Heart left ventricle (tissue), 16 donors: Measurements from ENCODE around the gene YDJC. TPM values are rescaled to one million over a fixed set of nuclear protein-coding genes. Genes with fewer than 3 reads are reported as not detected.

ENCODE experiments used
- ATAC-seq, 4 donors: fragments of 200-7000 bp; cut with Tn5 transposase; one replicate each; pipeline ENCODE4 v1.9.1; 2020 to 2022; ENCODE audit warnings: moderate library complexity in 4 of 4, mild to moderate bottlenecking in 3 of 4, moderate number of reproducible peaks in 1 of 4
- DNase-seq, 5 donors: peaks; one replicate each; pipeline ENCODE4 v3.0.0-alpha.2; 2020
- H3K27ac ChIP-seq, 12 donors: fragments of 200-600 bp; sonication (generic) in 4 of 12; one replicate each; pipeline versions ENCODE4 v1.5.0 to v1.8.0; 2016 to 2022; ENCODE audit warnings: mild to moderate bottlenecking in 2 of 12
- H3K27me3 ChIP-seq, 9 donors: fragments of 200-600 bp; sonication (generic) in 2 of 9; one replicate each; pipeline versions ENCODE4 v1.5.1 to v1.8.0; 2016 to 2022; ENCODE audit warnings: mild to moderate bottlenecking in 3 of 9
- H3K36me3 ChIP-seq, 9 donors: fragments of 200-600 bp; sonication (generic) in 2 of 9; one replicate each; pipeline versions ENCODE4 v1.5.0 to v1.8.0; 2018 to 2022; ENCODE audit warnings: mild to moderate bottlenecking in 2 of 9
- H3K4me1 ChIP-seq, 12 donors: fragments of 200-600 bp; sonication (generic) in 4 of 12; one replicate each; pipeline versions ENCODE4 v1.5.0 to v1.8.0; 2016 to 2022; ENCODE audit warnings: mild to moderate bottlenecking in 3 of 12
- H3K4me3 ChIP-seq, 12 donors: fragments of 200-600 bp; sonication (generic) in 4 of 12; one replicate each; pipeline versions ENCODE4 v1.5.0 to v1.8.0; 2017 to 2022; ENCODE audit warnings: mild to moderate bottlenecking in 9 of 12, moderate library complexity in 4 of 12
- H3K9me3 ChIP-seq, 12 donors: fragments of 200-600 bp; sonication (generic) in 4 of 12; one replicate each; pipeline versions ENCODE4 v1.5.0 to v1.8.0; 2016 to 2022; ENCODE audit warnings: mild to moderate bottlenecking in 1 of 12
- CTCF ChIP-seq, 12 donors: fragments of 200-600 bp; sonication (generic) in 4 of 12; IDR thresholded peaks; one replicate each; pipeline versions ENCODE4 v1.5.0 to v1.8.0; 2018 to 2022; ENCODE audit warnings: antibody characterized with exemption in 12 of 12, mild to moderate bottlenecking in 5 of 12
- POLR2A ChIP-seq, 2 donors: fragments of 450-650 bp; IDR thresholded peaks; one replicate each; pipeline ENCODE4 v1.6.1; 2017; ENCODE audit warnings: antibody characterized with exemption in 2 of 2, mild to moderate bottlenecking in 2 of 2, moderate library complexity in 2 of 2
- WGBS, 4 donors: extraction: QIAGEN DNeasy Blood & Tissue Kit in 2 of 4; methylation state at CpG; one replicate each; pipeline versions ENCODE4 v1.1.5 to v1.1.7; 2013 to 2018; 5-methylcytosine and 5-hydroxymethylcytosine counted together
- intact Hi-C, 10 donors: fragments of 100-400 bp; cut with DNase I; formaldehyde crosslinking; loops; one replicate each; pipeline versions ENCODE4 v1.11.1 to v1.14.2; 2022
- polyA plus RNA-seq, 2 donors: library from polyadenylated mRNA; stranded (reverse); fragments of 200-250 nt; gene quantifications; one replicate each; pipeline ENCODE4 v1.2.3, GENCODE V29; 2013
- total RNA-seq, 9 donors: library from RNA; depleted of rRNA in 2 of 9; stranded (reverse); fragments of >200 nt in 2 of 9; fragmentation: NEBNext Ultra II Directional in 3 of 9; extraction: Animal tissue kit (Norgen Biotek cat#: 25700) in 3 of 9; gene quantifications; one replicate each; pipeline versions ENCODE4 v1.1.0 to v1.2.4, GENCODE V29; 2016 to 2023
- donor health status: ischemic (EF 13 %, LVEDD 7.1; RV severe dilation, severe dysfunction).
- donor health status: healthy with polysubstance abuse.
- donor health status: DM: no; HTN: yes; CAD: no.
- donor health status: DM: no; HTN: no; CAD: no.
- donor health status: ischemic (EF 25% LVEDD 6.9; RV normal size, moderate dysfunction).
- donor health status: ischemic (EF 25% LVEDD 5.7; RV mildly dilated, moderate dysfunction).
- donor health status: healthy.
- donor health status: DM: yes; HTN: yes; CAD: no.
- donor health status: ischemic (EF 35%, LVEDD 5.7; RV mildly dilated, moderate dysfunction).
- donor health status: nonischemic (EF 11% LVEDD 7.7; RV severe dilation, severe dysfunction).
- donor health status: DM: yes; HTN: yes; CAD: no.
- donor health status: PGD.
- donor health status: ischemic (EF 29% LVEDD 5.4; RV normal size, mild dysfunction).
- donor health status: nonischemic (EF 23%, LVEDD 6.1; RV moderate dilation, normal function).

The YDJC gene
- total and polyA plus RNA-seq, 11 donors, result 3.0 to 19.8 (median 5.5) TPM

- intact Hi-C loops, result loop anchor here in 1 of 10 donors (10.0 kb wide), 1 partner anchor 52 kb away; no protein-coding TSS in a partner anchor
These were observed 6.9 kb upstream of the YDJC start for GRCh38 chr22:21636629-21637218.

DNA sequence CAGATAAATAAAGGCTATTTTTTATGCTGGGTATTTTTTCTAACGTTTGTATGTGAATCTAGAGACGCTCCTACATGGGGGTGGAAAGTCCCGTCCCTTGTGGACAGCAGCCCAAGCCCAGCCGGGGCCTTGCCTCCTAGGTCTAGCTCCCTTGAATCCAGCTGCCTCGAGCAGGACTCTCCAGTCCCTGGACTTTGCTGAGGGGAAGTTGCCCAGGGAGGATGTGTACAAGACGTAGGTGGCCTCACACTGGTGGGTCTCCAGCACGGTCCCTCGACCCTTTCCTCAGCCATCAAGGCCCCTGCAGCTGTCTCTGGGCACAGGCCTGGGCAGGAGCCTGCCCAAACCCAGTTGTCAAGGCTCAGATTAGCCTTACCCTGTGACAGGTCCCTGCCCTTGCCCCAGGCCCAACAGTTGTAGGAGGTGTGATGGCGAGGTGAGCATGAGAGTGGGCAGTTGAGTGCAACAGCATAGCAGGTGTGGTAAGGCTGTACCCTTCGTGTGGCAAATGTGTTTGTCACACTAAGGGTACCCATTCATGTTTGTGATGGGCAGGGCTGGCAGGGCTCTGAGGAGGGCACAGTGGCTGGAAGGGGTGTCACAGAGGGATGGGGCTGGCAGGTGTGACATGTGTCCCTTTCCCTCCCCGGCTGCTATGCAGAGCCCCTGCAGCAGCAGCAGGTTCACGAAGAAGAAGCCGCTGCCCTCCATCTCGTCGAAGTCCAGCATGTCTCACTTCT lies 6.1 kb upstream of the YDJC start:
- peaks cover 0 to 3% (median 0%) of the 10 kb centered on the region in 12 donors for H3K4me1 ChIP-seq
- 79 to 91% (median 88%) methylated on average over 14 to 15 of the region's 15 CpGs for WGBS, 4 donors
- ATAC-seq (no peak), DNase-seq (no peak)
- H3K9me3 ChIP-seq, result no peaks in the 10 kb centered on the region
- H3K4me3 ChIP-seq, result no peak overlapping the region
- TF ChIP-seq POLR2A (IDR thresholded peaks at IDR 0.05), result no peak
- no peak for TF ChIP-seq CTCF (IDR thresholded peaks at IDR 0.05)
- no peaks in the 10 kb centered on the region for H3K36me3 ChIP-seq
- intact Hi-C loops, result loop anchor here in 1 of 10 donors (10.0 kb wide), 1 partner anchor 51 kb away; no protein-coding TSS in a partner anchor
- H3K27ac ChIP-seq, result no peak overlapping the region
- no peaks in the 10 kb centered on the region for H3K27me3 ChIP-seq

More at GRCh38 chr22:21636629-21637218, 6.9 kb upstream of the YDJC start:
- Histone ChIP-seq H3K9me3 (no peaks in the 10 kb centered on the region), H3K36me3 (no peaks in the 10 kb centered on the region), H3K27me3 (no peaks in the 10 kb centered on the region), H3K27ac (no peak overlapping the region), H3K4me3 (no peak overlapping the region), H3K4me1 (peaks cover 0 to 11% (median 7%) of the 10 kb centered on the region in 12 donors)
- no peak for ATAC-seq
- DNase-seq, result no peak
- WGBS, 4 donors, result 91 to 95% (median 93%) methylated on average over 17 of the region's 17 CpGs
- no peak for TF ChIP-seq CTCF (IDR thresholded peaks at IDR 0.05)

GRCh38 chr22:21634844-21635243 lies 5.0 kb upstream of the YDJC start:
- ATAC-seq (no peak), DNase-seq (peak in 1 of 5 donors; percentile 55)
- Histone ChIP-seq H3K36me3 (no peaks in the 10 kb centered on the region), H3K9me3 (no peaks in the 10 kb centered on the region), H3K27me3 (no peaks in the 10 kb centered on the region), H3K27ac (no peak overlapping the region), H3K4me1 (peaks cover 0 to 5% (median 4%) of the 10 kb centered on the region in 12 donors), H3K4me3 (no peak overlapping the region)
- 87 to 91% (median 88%) methylated on average over 18 to 19 of the region's 19 CpGs for WGBS, 4 donors
- TF ChIP-seq POLR2A (IDR thresholded peaks at IDR 0.05) (no peak), CTCF (IDR thresholded peaks at IDR 0.05) (no peak)
- intact Hi-C loops, result loop anchor here in 2 of 10 donors (5.0 to 10.0 kb wide), 2 partner anchors 50 to 58 kb away; no protein-coding TSS in a partner anchor

- DNase-seq (no peak), ATAC-seq (no peak)
- no peak for TF ChIP-seq POLR2A (IDR thresholded peaks at IDR 0.05)
- TF ChIP-seq CTCF (IDR thresholded peaks at IDR 0.05), result no peak
- no peak overlapping the region for H3K27ac ChIP-seq
- H3K4me1 ChIP-seq, result peaks cover 0 to 10% (median 7%) of the 10 kb centered on the region in 12 donors
- 93 to 98% (median 96%) methylated on average over 15 to 16 of the region's 16 CpGs for WGBS, 4 donors
- no peaks in the 10 kb centered on the region for H3K27me3 ChIP-seq
- H3K9me3 ChIP-seq, result no peaks in the 10 kb centered on the region
- intact Hi-C loops, result loop anchor here in 2 of 10 donors (5.0 to 10.0 kb wide), 2 partner anchors 49 to 57 kb away; no protein-coding TSS in a partner anchor
- H3K4me3 ChIP-seq, result no peak overlapping the region
- H3K36me3 ChIP-seq, result no peaks in the 10 kb centered on the region
These were observed 4.3 kb upstream of the YDJC start for GRCh38 chr22:21634081-21634480.
